Loucy (cell line): ENCODE measurements around the gene SMPDL3A.

Source experiments
- CTCF ChIP-seq: fragments of 200-600 bp; sonication (generic); conservative IDR thresholded peaks from 2 replicates; pipeline ENCODE4 v1.5.1; 2014; ENCODE audit warnings: mild to moderate bottlenecking, antibody characterized with exemption, low read length
- EZH2phosphoT487 ChIP-seq: fragments of 200-600 bp; IDR thresholded peaks from 2 replicates; pipeline ENCODE4 v1.6.1; 2018; ENCODE audit warnings: antibody characterized with exemption, mild to moderate bottlenecking, moderate library complexity, borderline replicate concordance

- no peak for TF ChIP-seq CTCF
- TF ChIP-seq EZH2phosphoT487, result no peak
Observed at GRCh38 chr6:122749451-122750050, 39.5 kb upstream of the SMPDL3A start.
